Mesendoderm (in vitro differentiated cells): ENCODE measurements around the gene RNF213.

Experiments used
- DNase-seq: peaks from one replicate; pipeline ENCODE4 v3.0.0; 2013
- H2AK5ac ChIP-seq: 2 replicates; pipeline ENCODE4 v1.6.1; 2013; ENCODE audit warnings: low read length, inconsistent platforms
- H2BK120ac ChIP-seq: 2 replicates; pipeline ENCODE4 v1.6.1; 2013; ENCODE audit warnings: low read depth, mild to moderate bottlenecking, low read length, moderate library complexity, mixed read lengths
- H2BK15ac ChIP-seq: replicated peaks from 2 replicates; pipeline ENCODE4 v1.6.1; 2013; ENCODE audit warnings: low read depth, mild to moderate bottlenecking, moderate library complexity
- H2BK5ac ChIP-seq: 2 replicates; pipeline ENCODE4 v1.6.1; 2013; ENCODE audit warnings: low read length, inconsistent platforms
- H3K18ac ChIP-seq: 2 replicates; pipeline ENCODE4 v1.6.1; 2013; ENCODE audit warnings: mild to moderate bottlenecking, low read length, mixed read lengths
- H3K23ac ChIP-seq: one replicate; pipeline ENCODE4 v1.6.1; 2013; ENCODE audit warnings: low read length
- H3K27ac ChIP-seq: 2 replicates; pipeline ENCODE4 v1.5.1; 2013; ENCODE audit warnings: low read depth, mild to moderate bottlenecking, inconsistent platforms, low read length, moderate library complexity
- H3K27me3 ChIP-seq: 2 replicates; pipeline ENCODE4 v1.6.1; 2013; ENCODE audit warnings: low read length, control low read depth, mild to moderate bottlenecking, inconsistent platforms; ENCODE audit not compliant: insufficient read depth, poor library complexity
- H3K36me3 ChIP-seq: 2 replicates; pipeline ENCODE4 v1.6.1; 2013; ENCODE audit warnings: low read length, inconsistent platforms; ENCODE audit not compliant: control insufficient read depth, insufficient read depth
- H3K4ac ChIP-seq: one replicate; pipeline ENCODE4 v1.6.1; 2013; ENCODE audit warnings: low read depth, mild to moderate bottlenecking, low read length, moderate library complexity
- H3K4me1 ChIP-seq: 2 replicates; pipeline ENCODE4 v1.6.1; 2013; ENCODE audit warnings: low read depth, low read length, inconsistent platforms; ENCODE audit not compliant: control insufficient read depth
- H3K4me2 ChIP-seq: 2 replicates; pipeline ENCODE4 v1.6.1; 2013; ENCODE audit warnings: low read length
- H3K4me3 ChIP-seq: 2 replicates; pipeline ENCODE4 v1.5.1; 2013; ENCODE audit warnings: mild to moderate bottlenecking, low read length
- H3K56ac ChIP-seq: one replicate; pipeline ENCODE4 v1.6.1; 2013; ENCODE audit warnings: low read length
- H3K79me1 ChIP-seq: 2 replicates; pipeline ENCODE4 v1.6.1; 2013; ENCODE audit warnings: low read length, inconsistent platforms
- H3K79me2 ChIP-seq: 2 replicates; pipeline ENCODE4 v1.6.1; 2013; ENCODE audit warnings: mild to moderate bottlenecking, low read length; ENCODE audit not compliant: control insufficient read depth, insufficient read depth
- H3K9ac ChIP-seq: 2 replicates; pipeline ENCODE4 v1.6.1; 2013; ENCODE audit warnings: low read length, inconsistent platforms
- H4K5ac ChIP-seq: one replicate; pipeline ENCODE4 v1.6.1; 2013; ENCODE audit warnings: low read length
- H4K8ac ChIP-seq: one replicate; pipeline ENCODE4 v1.6.1; 2013; ENCODE audit warnings: low read depth, mild to moderate bottlenecking, control low read depth, low read length, moderate library complexity
- WGBS: extraction: QIAGEN DNeasy Blood & Tissue Kit; methylation state at CpG from one replicate; pipeline ENCODE4 v1.1.7; 2013; ENCODE audit warnings: low lambda C conversion rate, missing lambda C conversion rate; ENCODE audit not compliant: insufficient coverage; ENCODE audit errors: extremely low coverage; 5-methylcytosine and 5-hydroxymethylcytosine counted together

Gene RNF213

GRCh38 chr17:80382446-80382845, 121.8 kb downstream of the RNF213 start:
- Histone ChIP-seq H3K27me3 (no peaks in the 10 kb centered on the region), H3K56ac (no peak overlapping the region), H3K79me1 (no peaks in the 10 kb centered on the region), H3K79me2 (no peaks in the 10 kb centered on the region), H3K27ac (no peak overlapping the region), H3K36me3 (peaks cover 4% of the 10 kb centered on the region), H3K18ac (no peak overlapping the region), H2BK5ac (no peak overlapping the region), H3K4me2 (no peak overlapping the region), H3K4me3 (no peak overlapping the region), H3K23ac (no peak overlapping the region), H4K5ac (no peak overlapping the region), H3K4me1 (no peaks in the 10 kb centered on the region), H3K9ac (no peak overlapping the region), H2BK15ac (no peak overlapping the region), H3K4ac (no peak overlapping the region), H2BK120ac (no peak overlapping the region), H2AK5ac (no peak overlapping the region), H4K8ac (no peak overlapping the region)
- no CpG with 5 or more reads among the region's 3 CpGs for WGBS
- DNase-seq, result no peak

- Histone ChIP-seq H2BK120ac (no peak overlapping the region), H2BK15ac (no peak overlapping the region), H3K4me2 (no peak overlapping the region), H3K36me3 (peaks cover 4% of the 10 kb centered on the region), H3K9ac (no peak overlapping the region), H3K27me3 (no peaks in the 10 kb centered on the region), H3K23ac (no peak overlapping the region), H2AK5ac (no peak overlapping the region), H3K4me3 (no peak overlapping the region), H3K18ac (no peak overlapping the region), H2BK5ac (no peak overlapping the region), H3K79me1 (no peaks in the 10 kb centered on the region), H4K5ac (no peak overlapping the region), H3K4ac (no peak overlapping the region), H3K4me1 (no peaks in the 10 kb centered on the region), H3K56ac (no peak overlapping the region), H3K27ac (no peak overlapping the region), H4K8ac (no peak overlapping the region), H3K79me2 (no peaks in the 10 kb centered on the region)
- WGBS, result no CpG with 5 or more reads among the region's 8 CpGs
- DNase-seq, result no peak
Observed at GRCh38 chr17:80382956-80383355, 122.3 kb downstream of the RNF213 start.

- no peak overlapping the region for H2AK5ac ChIP-seq
- H3K23ac ChIP-seq, result no peak overlapping the region
- DNase-seq, result no peak
Observed at GRCh38 chr17:80384078-80384960, 123.7 kb downstream of the RNF213 start.

GRCh38 chr17:80385046-80385445, 124.4 kb downstream of the RNF213 start:
- no peak overlapping the region for H3K4ac ChIP-seq
- no peak for DNase-seq
- H3K27ac ChIP-seq, result no peak overlapping the region
- H3K27me3 ChIP-seq, result no peaks in the 10 kb centered on the region
- H3K18ac ChIP-seq, result no peak overlapping the region
- H4K8ac ChIP-seq, result no peak overlapping the region
- no peaks in the 10 kb centered on the region for H3K4me1 ChIP-seq
- H2BK5ac ChIP-seq, result no peak overlapping the region
- WGBS, result no CpG with 5 or more reads among the region's 9 CpGs
- H2AK5ac ChIP-seq, result no peak overlapping the region
- H3K9ac ChIP-seq, result no peak overlapping the region
- no peak overlapping the region for H2BK15ac ChIP-seq
- no peak overlapping the region for H3K23ac ChIP-seq
- no peak overlapping the region for H4K5ac ChIP-seq
- H3K4me3 ChIP-seq, result no peak overlapping the region
- H2BK120ac ChIP-seq, result no peak overlapping the region
- no peak overlapping the region for H3K56ac ChIP-seq
- no peaks in the 10 kb centered on the region for H3K79me2 ChIP-seq
- H3K79me1 ChIP-seq, result no peaks in the 10 kb centered on the region
- no peak overlapping the region for H3K4me2 ChIP-seq
- H3K36me3 ChIP-seq, result peaks cover 3% of the 10 kb centered on the region

More at GRCh38 chr17:80384078-80384960, 123.7 kb downstream of the RNF213 start:
- no peaks in the 10 kb centered on the region for H3K27me3 ChIP-seq
- WGBS, result no CpG with 5 or more reads among the region's 24 CpGs
- H3K36me3 ChIP-seq, result peaks cover 4% of the 10 kb centered on the region
- no peak overlapping the region for H4K5ac ChIP-seq
- H3K4me2 ChIP-seq, result no peak overlapping the region
- no peaks in the 10 kb centered on the region for H3K4me1 ChIP-seq
- no peak overlapping the region for H3K4ac ChIP-seq
- H2BK15ac ChIP-seq, result no peak overlapping the region
- no peaks in the 10 kb centered on the region for H3K79me2 ChIP-seq
- H3K79me1 ChIP-seq, result no peaks in the 10 kb centered on the region
- no peak overlapping the region for H3K27ac ChIP-seq
- H3K9ac ChIP-seq, result no peak overlapping the region
- no peak overlapping the region for H3K56ac ChIP-seq
- no peak overlapping the region for H3K18ac ChIP-seq
- no peak overlapping the region for H2BK5ac ChIP-seq
- no peak overlapping the region for H3K4me3 ChIP-seq
- no peak overlapping the region for H2BK120ac ChIP-seq
- no peak overlapping the region for H4K8ac ChIP-seq

- Histone ChIP-seq H2BK15ac (no peak overlapping the region), H3K27me3 (no peaks in the 10 kb centered on the region), H4K8ac (no peak overlapping the region), H3K9ac (no peak overlapping the region), H3K18ac (no peak overlapping the region), H2BK5ac (no peak overlapping the region), H2AK5ac (no peak overlapping the region), H3K4ac (no peak overlapping the region), H3K23ac (no peak overlapping the region), H3K4me2 (no peak overlapping the region), H3K27ac (no peak overlapping the region), H3K36me3 (peaks cover 1% of the 10 kb centered on the region), H3K79me1 (no peaks in the 10 kb centered on the region), H4K5ac (no peak overlapping the region), H3K4me1 (no peaks in the 10 kb centered on the region), H3K4me3 (no peak overlapping the region), H3K56ac (no peak overlapping the region), H2BK120ac (no peak overlapping the region), H3K79me2 (no peaks in the 10 kb centered on the region)
- WGBS, result no CpG with 5 or more reads among the region's 14 CpGs
- DNase-seq, result no peak
Observed at GRCh38 chr17:80386341-80386740, 125.7 kb downstream of the RNF213 start.

GRCh38 chr17:80387071-80387470, 126.4 kb downstream of the RNF213 start:
- Histone ChIP-seq H3K79me1 (no peaks in the 10 kb centered on the region), H3K4me3 (no peak overlapping the region), H3K36me3 (no peaks in the 10 kb centered on the region), H3K23ac (no peak overlapping the region), H3K9ac (no peak overlapping the region), H2BK120ac (no peak overlapping the region), H4K8ac (no peak overlapping the region), H3K4ac (no peak overlapping the region), H2BK15ac (no peak overlapping the region), H2AK5ac (no peak overlapping the region), H3K4me2 (no peak overlapping the region), H3K27me3 (no peaks in the 10 kb centered on the region), H4K5ac (no peak overlapping the region), H3K27ac (no peak overlapping the region), H3K79me2 (no peaks in the 10 kb centered on the region), H2BK5ac (no peak overlapping the region), H3K18ac (no peak overlapping the region), H3K56ac (no peak overlapping the region), H3K4me1 (no peaks in the 10 kb centered on the region)
- DNase-seq, result no peak
- WGBS, result no CpG with 5 or more reads among the region's 7 CpGs
